Stomach (tissue), 4 donors: Measurements from ENCODE around the gene GAS5.

ENCODE experiments used
- POLR2A ChIP-seq, 4 donors: fragments of 450-650 bp; IDR thresholded peaks; one replicate each; pipeline ENCODE4 v1.6.1; 2016; ENCODE audit warnings: antibody characterized with exemption in 4 of 4, control low read depth in 2 of 4, mild to moderate bottlenecking in 1 of 4, moderate library complexity in 1 of 4
- TF ChIP-seq, protein P1 (sequence below), 7 experiments: fragments of 450-650 bp in 4 of 7; fragments of 200-600 bp in 3 of 7; sonication (generic) in 3 of 7; IDR thresholded peaks; one replicate each; pipeline ENCODE4 v1.5.1; 2016 to 2019; ENCODE audit warnings: antibody characterized with exemption in 7 of 7, control low read depth in 2 of 7, mild to moderate bottlenecking in 1 of 7

DNA sequence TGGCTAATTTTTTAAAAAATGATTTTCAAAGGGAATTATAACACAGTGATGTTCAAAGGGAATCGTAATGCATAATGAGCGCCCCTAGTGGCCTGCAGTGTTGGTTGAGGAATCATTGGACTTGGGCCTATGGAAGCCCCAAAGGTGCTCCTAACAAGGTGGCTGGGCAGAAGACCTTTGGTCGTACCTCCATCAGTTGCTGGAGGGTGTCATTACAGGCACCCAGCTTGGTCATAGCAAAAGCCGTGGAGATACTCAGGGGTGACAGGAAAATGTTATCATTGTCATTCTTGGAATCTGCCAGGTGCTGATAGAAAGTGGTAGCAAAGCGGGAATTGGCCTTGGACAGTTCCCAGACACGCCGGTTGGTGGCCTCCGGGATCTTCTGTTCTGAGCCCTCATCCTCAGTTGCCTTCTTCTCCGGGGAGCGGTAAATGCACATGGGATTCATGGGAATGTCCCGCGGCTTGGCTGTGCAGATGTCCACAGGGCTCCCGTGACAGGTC is 46.6 kb upstream of the GAS5 start:
- TF ChIP-seq POLR2A (IDR thresholded peaks at IDR 0.05): no peak
- TF ChIP-seq, protein P1, sequence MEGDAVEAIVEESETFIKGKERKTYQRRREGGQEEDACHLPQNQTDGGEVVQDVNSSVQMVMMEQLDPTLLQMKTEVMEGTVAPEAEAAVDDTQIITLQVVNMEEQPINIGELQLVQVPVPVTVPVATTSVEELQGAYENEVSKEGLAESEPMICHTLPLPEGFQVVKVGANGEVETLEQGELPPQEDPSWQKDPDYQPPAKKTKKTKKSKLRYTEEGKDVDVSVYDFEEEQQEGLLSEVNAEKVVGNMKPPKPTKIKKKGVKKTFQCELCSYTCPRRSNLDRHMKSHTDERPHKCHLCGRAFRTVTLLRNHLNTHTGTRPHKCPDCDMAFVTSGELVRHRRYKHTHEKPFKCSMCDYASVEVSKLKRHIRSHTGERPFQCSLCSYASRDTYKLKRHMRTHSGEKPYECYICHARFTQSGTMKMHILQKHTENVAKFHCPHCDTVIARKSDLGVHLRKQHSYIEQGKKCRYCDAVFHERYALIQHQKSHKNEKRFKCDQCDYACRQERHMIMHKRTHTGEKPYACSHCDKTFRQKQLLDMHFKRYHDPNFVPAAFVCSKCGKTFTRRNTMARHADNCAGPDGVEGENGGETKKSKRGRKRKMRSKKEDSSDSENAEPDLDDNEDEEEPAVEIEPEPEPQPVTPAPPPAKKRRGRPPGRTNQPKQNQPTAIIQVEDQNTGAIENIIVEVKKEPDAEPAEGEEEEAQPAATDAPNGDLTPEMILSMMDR (IDR thresholded peaks at IDR 0.05): peak in 4 of 7 experiments; percentile 4 to 44 (median 28)
